OCI-LY3 (cell line): ENCODE data around the gene BTBD6.
A peak's percentile ranks its signal among the peaks of the same experiment; 100 is the strongest.

Experiments used
- H2AFZ ChIP-seq: fragments of 200-600, 300-600 bp; shearing (Covaris generic); 2 replicates; pipeline ENCODE4 v1.6.0; 2014; ENCODE audit warnings: antibody characterized with exemption, low read depth, low read length
- H3K27ac ChIP-seq: fragments of 200-600, 300-600 bp; sonication (generic); 2 replicates; pipeline ENCODE4 v1.5.1; 2014; ENCODE audit warnings: mild to moderate bottlenecking, low read length, moderate library complexity, mixed read lengths
- H3K27me3 ChIP-seq: fragments of 200-600, 300-600 bp; sonication (generic); 2 replicates; pipeline ENCODE4 v1.6.1; 2014; ENCODE audit warnings: low read depth, low read length, mixed read lengths
- H3K36me3 ChIP-seq: fragments of 200-600, 300-600 bp; sonication (generic); replicated peaks from 2 replicates; pipeline ENCODE3; 2014; ENCODE audit warnings: low read depth, low read length, mixed read lengths
- H3K4me1 ChIP-seq: fragments of 300-600, 200-600 bp; sonication (generic); 2 replicates; pipeline ENCODE4 v1.6.1; 2014; ENCODE audit warnings: low read length, mixed read lengths
- H3K4me2 ChIP-seq: fragments of 200-600, 300-600 bp; sonication (generic); 2 replicates; pipeline ENCODE4 v1.6.1; 2014; ENCODE audit warnings: low read length, mixed read lengths
- H3K4me3 ChIP-seq: fragments of 300-600, 200-600 bp; sonication (generic); 2 replicates; pipeline ENCODE4 v1.5.1; 2014; ENCODE audit warnings: antibody characterized with exemption, mild to moderate bottlenecking, low read length, moderate library complexity
- H3K79me2 ChIP-seq: fragments of 300-600, 200-600 bp; shearing (Covaris generic); 2 replicates; pipeline ENCODE4 v1.6.1; 2014; ENCODE audit warnings: mild to moderate bottlenecking, low read length, mixed read lengths
- H3K9ac ChIP-seq: fragments of 300-600, 200-600 bp; shearing (Covaris generic); 2 replicates; pipeline ENCODE4 v1.6.0; 2014; ENCODE audit warnings: mild to moderate bottlenecking, low read length, moderate library complexity
- H3K9me3 ChIP-seq: fragments of 200-600, 300-600 bp; shearing (Covaris generic); 2 replicates; pipeline ENCODE4 v1.6.1; 2014; ENCODE audit warnings: low read length, mixed read lengths; ENCODE audit not compliant: insufficient read depth
- H4K20me1 ChIP-seq: fragments of 200-600, 300-600 bp; sonication (generic); 2 replicates; pipeline ENCODE4 v1.6.1; 2016; ENCODE audit warnings: low read length, mixed read lengths; ENCODE audit not compliant: insufficient read depth
- CTCF ChIP-seq: fragments of 200-600, 300-600 bp; sonication (generic); IDR thresholded peaks from 2 replicates; pipeline ENCODE4 v1.5.1; 2014; ENCODE audit warnings: antibody characterized with exemption, low read length, low read depth
- EZH2phosphoT487 ChIP-seq: fragments of 200-600 bp; shearing (Covaris generic); IDR thresholded peaks from 2 replicates; pipeline ENCODE4 v1.6.1; 2018; ENCODE audit warnings: antibody characterized with exemption, mixed run types, low read depth

The BTBD6 gene

GRCh38 chr14:105279642-105280361 is 31.5 kb downstream of the BTBD6 start:
- H3K27ac ChIP-seq: no peak overlapping the region
- H3K79me2 ChIP-seq: peaks cover 31% of the 10 kb centered on the region
- TF ChIP-seq CTCF (no peak), EZH2phosphoT487 (no peak)
- H4K20me1 ChIP-seq: peaks cover 33% of the 10 kb centered on the region
- H3K36me3 ChIP-seq: no peaks in the 10 kb centered on the region
- H2AFZ ChIP-seq: no peak overlapping the region
- H3K27me3 ChIP-seq: no peaks in the 10 kb centered on the region
- no peaks in the 10 kb centered on the region for H3K9me3 ChIP-seq
- H3K4me3 ChIP-seq: no peak overlapping the region
- no peaks in the 10 kb centered on the region for H3K4me1 ChIP-seq
- H3K9ac ChIP-seq: no peak overlapping the region
- H3K4me2 ChIP-seq: no peak overlapping the region

DNA sequence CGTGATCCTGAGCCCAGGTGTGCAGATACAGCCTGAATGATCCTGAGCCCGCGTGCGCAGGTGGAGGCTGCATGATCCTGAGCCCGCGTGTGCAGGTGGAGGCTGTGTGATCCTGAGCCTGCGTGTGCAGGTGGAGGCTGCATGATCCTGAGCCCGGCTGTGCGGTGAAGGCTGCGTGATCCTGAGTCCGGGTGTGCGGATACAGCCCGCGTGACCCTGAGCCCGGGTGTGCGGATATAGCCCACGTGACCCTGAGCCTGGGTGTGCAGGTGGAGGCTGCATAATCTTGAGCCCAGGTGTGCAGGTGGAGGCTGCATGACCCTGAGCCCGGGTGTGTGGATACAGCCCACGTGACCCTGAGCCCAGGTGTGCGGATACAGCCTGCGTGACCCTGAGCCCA is 32.2 kb downstream of the BTBD6 start:
- H2AFZ ChIP-seq: no peak overlapping the region
- H3K36me3 ChIP-seq: no peaks in the 10 kb centered on the region
- no peaks in the 10 kb centered on the region for H3K4me1 ChIP-seq
- no peaks in the 10 kb centered on the region for H3K9me3 ChIP-seq
- no peak overlapping the region for H3K4me3 ChIP-seq
- H3K27me3 ChIP-seq: no peaks in the 10 kb centered on the region
- no peak overlapping the region for H3K27ac ChIP-seq
- no peak overlapping the region for H3K9ac ChIP-seq
- peaks cover 38% of the 10 kb centered on the region for H4K20me1 ChIP-seq
- H3K4me2 ChIP-seq: no peak overlapping the region
- H3K79me2 ChIP-seq: peaks cover 30% of the 10 kb centered on the region
- TF ChIP-seq CTCF: no peak
- no peak for TF ChIP-seq EZH2phosphoT487

DNA sequence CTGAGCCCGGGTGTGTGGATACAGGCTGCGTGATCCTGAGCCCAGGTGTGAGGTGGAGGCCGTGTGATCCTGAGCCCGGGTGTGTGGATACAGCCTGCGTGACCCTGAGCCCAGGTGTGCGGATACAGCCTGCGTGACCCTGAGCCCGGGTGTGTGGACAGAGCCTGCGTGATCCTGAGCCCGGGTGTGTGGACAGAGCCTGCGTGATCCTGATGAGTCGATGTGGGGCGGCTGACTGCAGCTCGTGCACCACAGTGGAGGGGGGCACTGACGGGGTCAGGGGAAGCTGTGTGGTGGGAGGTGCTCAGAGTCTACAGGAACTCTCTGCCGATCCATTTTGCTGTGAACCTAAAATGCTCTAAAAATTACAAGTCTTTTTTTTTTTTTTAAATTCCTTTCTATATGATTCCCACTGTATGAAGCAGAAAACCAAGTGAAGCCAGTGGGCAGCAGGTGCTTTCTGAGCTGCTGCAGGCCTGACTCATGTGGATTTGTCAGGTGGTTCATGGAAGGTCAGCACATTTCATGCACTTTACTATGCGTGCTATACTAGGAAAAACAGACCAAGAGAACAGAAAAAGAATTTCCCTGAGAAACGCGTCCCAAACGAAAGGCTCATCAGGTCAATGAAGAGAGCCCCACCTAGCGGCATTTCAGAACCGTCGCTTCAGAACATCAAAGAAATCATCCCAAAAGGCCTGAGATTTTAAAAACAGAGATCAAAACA is 33.2 kb downstream of the BTBD6 start:
- H3K36me3 ChIP-seq: no peaks in the 10 kb centered on the region

More for the DNA sequence above, 33.2 kb downstream of the BTBD6 start:
- TF ChIP-seq EZH2phosphoT487 (no peak), CTCF (peak; percentile 80)
- peaks cover 29% of the 10 kb centered on the region for H3K79me2 ChIP-seq
- H4K20me1 ChIP-seq: peaks cover 38% of the 10 kb centered on the region
- no peak overlapping the region for H3K4me2 ChIP-seq
- H3K9me3 ChIP-seq: no peaks in the 10 kb centered on the region
- H3K9ac ChIP-seq: no peak overlapping the region
- H3K27me3 ChIP-seq: no peaks in the 10 kb centered on the region
- H2AFZ ChIP-seq: no peak overlapping the region
- H3K4me3 ChIP-seq: no peak overlapping the region
- H3K27ac ChIP-seq: no peak overlapping the region
- no peaks in the 10 kb centered on the region for H3K4me1 ChIP-seq
